Caco-2 (cell line): ENCODE data around the gene ARHGEF28. TPM values are rescaled to one million over a fixed set of nuclear protein-coding genes. Genes with fewer than 3 reads are reported as not detected.

Experiments used
- BruUV-seq: library from RNA; stranded (reverse); fragments of 400-500 nt; replicated peaks from 2 replicates; lab custom pipeline; 2021; lab: Mats Ljungman, UMichigan
- CTCF ChIA-PET: fragments of 300-600 bp; sonication (Branson Sonifier 250); formaldehyde crosslinking; loops from one replicate; lab custom pipeline; 2022; ENCODE audit warnings: antibody characterized with exemption; lab: Charles Lee
- POLR2A ChIA-PET: fragments of 300-600 bp; sonication (Branson Sonifier 250); formaldehyde crosslinking; loops from one replicate; lab custom pipeline; 2022; ENCODE audit warnings: antibody characterized with exemption; lab: Charles Lee
- DNase-seq, 2 experiments: peaks; one replicate each; pipeline versions ENCODE4 v3.0.0 to v3.0.0-alpha.2; 2020 to 2022
- H3K27me3 ChIP-seq: replicated peaks from 2 replicates; pipeline ENCODE4 v1.6.0; 2011; ENCODE audit warnings: low read length; ENCODE audit not compliant: control insufficient read depth, insufficient read depth
- H3K36me3 ChIP-seq: 2 replicates; pipeline ENCODE4 v1.5.1; 2011; ENCODE audit warnings: low read length; ENCODE audit not compliant: control insufficient read depth, insufficient read depth
- H3K4me1 ChIP-seq: fragments of 250-450 bp; sonication (Bioruptor Pico); 2 replicates; pipeline ENCODE4 v1.5.1; 2020; ENCODE audit warnings: mild to moderate bottlenecking
- H3K4me3 ChIP-seq: 2 replicates; pipeline ENCODE4 v1.5.1; 2011; ENCODE audit warnings: low read depth, mild to moderate bottlenecking, control low read depth, low read length
- H3K9me3 ChIP-seq: fragments of 250-450 bp; sonication (Bioruptor Pico); 2 replicates; pipeline ENCODE4 v1.5.1; 2020; ENCODE audit warnings: mild to moderate bottlenecking, moderate library complexity
- H3K27ac Mint-ChIP-seq: one replicate; pipeline ENCODE4 v1.8.0; 2022; ENCODE audit warnings: mixed read lengths; ENCODE audit not compliant: unreplicated experiment
- H3K27me3 Mint-ChIP-seq: one replicate; pipeline ENCODE4 v1.8.0; 2022; ENCODE audit warnings: mixed read lengths; ENCODE audit not compliant: insufficient read depth, unreplicated experiment
- H3K36me3 Mint-ChIP-seq: one replicate; pipeline ENCODE4 v1.8.0; 2022; ENCODE audit warnings: mild to moderate bottlenecking, mixed read lengths; ENCODE audit not compliant: insufficient read depth, unreplicated experiment
- H3K4me1 Mint-ChIP-seq: one replicate; pipeline ENCODE4 v1.8.0; 2022; ENCODE audit warnings: low read depth, mixed read lengths; ENCODE audit not compliant: unreplicated experiment
- H3K4me3 Mint-ChIP-seq: one replicate; pipeline ENCODE4 v1.8.0; 2022; ENCODE audit warnings: mild to moderate bottlenecking, moderate library complexity, mixed read lengths; ENCODE audit not compliant: unreplicated experiment
- H3K9me3 Mint-ChIP-seq: one replicate; pipeline ENCODE4 v1.8.0; 2022; ENCODE audit warnings: mixed read lengths; ENCODE audit not compliant: unreplicated experiment
- intact Hi-C: fragments of 100-400 bp; cut with micrococcal nuclease; formaldehyde crosslinking; loops from one replicate; pipeline ENCODE4 v1.10.0; 2022; ENCODE audit not compliant: unreplicated experiment
- total RNA-seq: library from RNA; stranded (reverse); gene quantifications from 2 replicates; pipeline ENCODE4 v1.2.3, GENCODE V29; 2022
- TF ChIP-seq, protein P1 (sequence below), 2 experiments: fragments of 200-600 bp in 1 of 2; IDR thresholded peaks; 1 replicate in 1 of 2; 2 replicates in 1 of 2; pipeline versions ENCODE4 v1.5.1 to v1.8.0; 2011 to 2022; ENCODE audit warnings: antibody characterized with exemption in 1 of 2, control low read depth in 1 of 2, inconsistent platforms in 1 of 2, low read depth in 1 of 2, low read length in 1 of 2, mild to moderate bottlenecking in 1 of 2, moderate library complexity in 1 of 2; ENCODE audit not compliant: insufficient read depth in 1 of 2, severe bottlenecking in 1 of 2, unreplicated experiment in 1 of 2

ARHGEF28 gene
- total RNA-seq, 1 experiment from 2014 or later = 4.6 TPM

DNA sequence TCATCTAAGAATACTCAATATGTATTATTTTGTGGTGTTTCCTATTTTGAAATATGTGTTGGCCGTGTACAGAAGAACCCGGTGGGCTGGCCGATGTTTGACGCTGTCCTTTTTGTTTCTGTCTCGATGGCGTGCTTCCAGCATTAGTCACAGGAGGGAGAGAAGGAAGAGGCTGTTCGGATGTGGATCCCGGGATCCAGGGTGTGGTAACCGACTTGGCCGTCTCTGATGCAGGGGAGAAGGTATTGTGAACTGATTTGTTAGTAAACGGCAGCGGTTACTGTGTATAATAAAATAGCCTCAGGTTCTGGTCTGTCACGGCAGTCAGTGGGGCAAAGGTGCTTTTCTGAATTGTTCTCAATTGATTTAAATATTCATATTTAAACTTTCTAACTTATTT, 275.0 kb downstream of the ARHGEF28 start:
- POLR2A ChIA-PET = no interaction called here
- H3K4me3 ChIP-seq = no peak overlapping the region
- no peaks in the 10 kb centered on the region for H3K9me3 Mint-ChIP-seq

DNA sequence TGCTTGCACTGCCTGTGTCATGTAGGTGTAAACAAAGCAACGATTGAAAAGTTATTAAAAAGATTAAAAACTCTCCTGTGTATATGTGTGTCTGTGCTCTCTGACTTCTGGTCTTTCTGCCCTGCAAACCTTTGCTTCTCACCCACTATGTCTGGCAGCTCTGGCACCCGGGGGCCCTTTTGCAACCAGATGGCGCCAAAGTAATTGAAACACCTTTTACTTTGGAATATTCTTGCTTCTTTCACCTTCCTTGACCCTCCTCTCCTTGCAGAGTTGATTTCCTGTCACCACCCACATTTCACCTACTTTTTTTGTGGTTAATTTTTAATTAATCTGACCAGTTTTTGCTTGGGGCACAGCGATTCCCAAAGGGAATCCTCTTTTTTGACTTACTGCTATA, 275.5 kb downstream of the ARHGEF28 start:
- POLR2A ChIA-PET = no interaction called here
- Mint-ChIP-seq H3K27ac (no peak overlapping the region), H3K4me1 (no peaks in the 10 kb centered on the region), H3K4me3 (no peak overlapping the region), H3K9me3 (no peaks in the 10 kb centered on the region), H3K27me3 (no peaks in the 10 kb centered on the region), H3K36me3 (no peaks in the 10 kb centered on the region)
- no peaks in the 10 kb centered on the region for H3K36me3 ChIP-seq
- H3K4me1 ChIP-seq = no peaks in the 10 kb centered on the region
- BruUV-seq = no TSS peak
- peak in 1 of 2 experiments; percentile 10 for DNase-seq
- TF ChIP-seq, protein P1, sequence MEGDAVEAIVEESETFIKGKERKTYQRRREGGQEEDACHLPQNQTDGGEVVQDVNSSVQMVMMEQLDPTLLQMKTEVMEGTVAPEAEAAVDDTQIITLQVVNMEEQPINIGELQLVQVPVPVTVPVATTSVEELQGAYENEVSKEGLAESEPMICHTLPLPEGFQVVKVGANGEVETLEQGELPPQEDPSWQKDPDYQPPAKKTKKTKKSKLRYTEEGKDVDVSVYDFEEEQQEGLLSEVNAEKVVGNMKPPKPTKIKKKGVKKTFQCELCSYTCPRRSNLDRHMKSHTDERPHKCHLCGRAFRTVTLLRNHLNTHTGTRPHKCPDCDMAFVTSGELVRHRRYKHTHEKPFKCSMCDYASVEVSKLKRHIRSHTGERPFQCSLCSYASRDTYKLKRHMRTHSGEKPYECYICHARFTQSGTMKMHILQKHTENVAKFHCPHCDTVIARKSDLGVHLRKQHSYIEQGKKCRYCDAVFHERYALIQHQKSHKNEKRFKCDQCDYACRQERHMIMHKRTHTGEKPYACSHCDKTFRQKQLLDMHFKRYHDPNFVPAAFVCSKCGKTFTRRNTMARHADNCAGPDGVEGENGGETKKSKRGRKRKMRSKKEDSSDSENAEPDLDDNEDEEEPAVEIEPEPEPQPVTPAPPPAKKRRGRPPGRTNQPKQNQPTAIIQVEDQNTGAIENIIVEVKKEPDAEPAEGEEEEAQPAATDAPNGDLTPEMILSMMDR (IDR thresholded peaks at IDR 0.05; ENCODE audit: insufficient read depth in 1 of 2, low read depth in 1 of 2, low read length in 1 of 2, severe bottlenecking in 1 of 2, unreplicated experiment in 1 of 2) = peak in 1 of 2 experiments; percentile 20
- H3K27me3 ChIP-seq = no peaks in the 10 kb centered on the region
- CTCF ChIA-PET = no interaction called here
- intact Hi-C loops = loop anchor here (5.0 kb wide), 1 partner anchor 136 kb away; no protein-coding TSS in a partner anchor
- H3K4me3 ChIP-seq = no peak overlapping the region
- no peaks in the 10 kb centered on the region; the same call in 1 of the 2 replicates for H3K9me3 ChIP-seq

More for the DNA sequence above, 275.0 kb downstream of the ARHGEF28 start:
- intact Hi-C loops = loop anchor here (5.0 kb wide), 1 partner anchor 136 kb away; no protein-coding TSS in a partner anchor
- no peak for DNase-seq
- Mint-ChIP-seq H3K27ac (no peak overlapping the region), H3K27me3 (no peaks in the 10 kb centered on the region), H3K36me3 (no peaks in the 10 kb centered on the region), H3K4me1 (no peaks in the 10 kb centered on the region), H3K4me3 (no peak overlapping the region)
- no peaks in the 10 kb centered on the region for H3K4me1 ChIP-seq
- CTCF ChIA-PET = no interaction called here
- TF ChIP-seq, protein P1 (IDR thresholded peaks at IDR 0.05; ENCODE audit: insufficient read depth in 1 of 2, low read depth in 1 of 2, low read length in 1 of 2, severe bottlenecking in 1 of 2, unreplicated experiment in 1 of 2) = no peak
- no peaks in the 10 kb centered on the region for H3K36me3 ChIP-seq
- H3K9me3 ChIP-seq = no peaks in the 10 kb centered on the region; the same call in 1 of the 2 replicates
- no TSS peak for BruUV-seq
- H3K27me3 ChIP-seq = no peaks in the 10 kb centered on the region

DNA sequence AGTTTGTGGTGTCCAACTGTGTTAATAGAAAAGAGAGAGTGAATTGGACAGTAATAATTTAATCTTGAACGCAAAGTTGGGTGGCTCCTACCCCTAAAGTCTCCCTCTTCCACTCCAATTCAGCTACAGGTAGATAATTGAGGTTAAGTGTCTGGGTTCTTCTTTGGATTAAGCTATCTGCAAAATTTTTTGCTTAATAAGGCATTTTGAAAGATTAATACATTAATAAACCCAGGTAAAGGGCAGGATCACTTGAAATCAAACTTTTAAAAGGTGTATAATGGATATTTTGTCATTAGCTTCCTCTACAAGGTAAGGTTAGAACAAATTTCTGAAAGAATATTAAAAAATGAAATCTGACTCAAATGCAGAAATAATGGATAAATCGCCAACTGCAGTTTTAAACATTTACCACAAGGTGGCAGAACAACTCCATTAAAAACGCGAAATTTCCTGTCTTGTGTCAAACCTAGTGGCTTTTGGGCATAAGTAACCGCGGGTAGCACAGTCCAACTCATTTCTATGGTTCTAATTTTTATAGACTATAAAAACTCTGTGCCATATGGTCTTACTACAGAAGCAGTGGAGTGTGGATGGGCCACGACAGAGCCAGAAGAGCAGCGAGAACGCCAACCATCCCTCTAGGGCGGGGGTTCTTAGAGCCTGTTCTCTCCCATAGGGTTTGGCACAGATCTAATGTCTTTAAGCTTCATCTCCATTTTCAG, 276.5 kb downstream of the ARHGEF28 start:
- H3K9me3 Mint-ChIP-seq = no peaks in the 10 kb centered on the region
- H3K4me3 Mint-ChIP-seq = no peak overlapping the region
- no TSS peak for BruUV-seq
- H3K36me3 Mint-ChIP-seq = no peaks in the 10 kb centered on the region
- CTCF ChIA-PET = interaction anchor here (0.5 kb wide), 1 partner anchor 185 kb away, joined by 3 read pairs; no protein-coding TSS in a partner anchor
- POLR2A ChIA-PET = no interaction called here
- peak in 1 of 2 experiments; percentile 42 for DNase-seq
- intact Hi-C loops = loop anchor here (1.0 to 5.0 kb wide), 2 partner anchors 135 to 747 kb away; no protein-coding TSS in a partner anchor
- Histone ChIP-seq H3K9me3 (no peaks in the 10 kb centered on the region; the same call in 1 of the 2 replicates), H3K4me1 (no peaks in the 10 kb centered on the region), H3K27me3 (no peaks in the 10 kb centered on the region), H3K36me3 (no peaks in the 10 kb centered on the region), H3K4me3 (no peak overlapping the region)
- TF ChIP-seq, protein P1 (IDR thresholded peaks at IDR 0.05; ENCODE audit: insufficient read depth in 1 of 2, low read depth in 1 of 2, low read length in 1 of 2, severe bottlenecking in 1 of 2, unreplicated experiment in 1 of 2) = peak; percentile 41 to 85
- H3K27me3 Mint-ChIP-seq = no peaks in the 10 kb centered on the region
- no peak overlapping the region for H3K27ac Mint-ChIP-seq
- no peaks in the 10 kb centered on the region for H3K4me1 Mint-ChIP-seq
